Nephron (organoid): ENCODE data around the gene L2HGDH.

Experiments used
- H3K27ac Mint-ChIP-seq, 3 experiments: 2 replicates each; pipeline ENCODE4 v1.8.0; 2020; ENCODE audit warnings: mixed read lengths in 3 of 3, mild to moderate bottlenecking in 2 of 3, moderate library complexity in 1 of 3
- H3K27me3 Mint-ChIP-seq: 2 replicates; pipeline ENCODE4 v1.8.0; 2021; ENCODE audit warnings: low read depth, mild to moderate bottlenecking, moderate library complexity, mixed read lengths
- H3K36me3 Mint-ChIP-seq: 2 replicates; pipeline ENCODE4 v1.8.0; 2020; ENCODE audit warnings: low read depth, mixed read lengths
- H3K4me1 Mint-ChIP-seq: 2 replicates; pipeline ENCODE4 v1.8.0; 2020; ENCODE audit warnings: mixed read lengths
- H3K4me3 Mint-ChIP-seq, 3 experiments: 2 replicates each; pipeline ENCODE4 v1.8.0; 2020; ENCODE audit warnings: mild to moderate bottlenecking in 3 of 3, mixed read lengths in 3 of 3, moderate library complexity in 2 of 3
- H3K9me3 Mint-ChIP-seq: 2 replicates; pipeline ENCODE4 v1.8.0; 2020; ENCODE audit warnings: mixed read lengths
- TF ChIP-seq, protein P1 (sequence below), 3 experiments: fragments of 200-600 bp; sonication (generic); IDR thresholded peaks; one replicate each; pipeline ENCODE4 v1.5.0; 2021; ENCODE audit warnings: antibody characterized with exemption in 3 of 3; ENCODE audit not compliant: unreplicated experiment in 3 of 3

L2HGDH gene

GRCh38 chr14:50242566-50243310 is 69.3 kb downstream of the L2HGDH start:
- H3K9me3 Mint-ChIP-seq, result no peaks in the 10 kb centered on the region
- H3K4me1 Mint-ChIP-seq, result no peaks in the 10 kb centered on the region
- peaks cover 5% of the 10 kb centered on the region for H3K36me3 Mint-ChIP-seq
- no peaks in the 10 kb centered on the region for H3K27me3 Mint-ChIP-seq
- TF ChIP-seq, protein P1, sequence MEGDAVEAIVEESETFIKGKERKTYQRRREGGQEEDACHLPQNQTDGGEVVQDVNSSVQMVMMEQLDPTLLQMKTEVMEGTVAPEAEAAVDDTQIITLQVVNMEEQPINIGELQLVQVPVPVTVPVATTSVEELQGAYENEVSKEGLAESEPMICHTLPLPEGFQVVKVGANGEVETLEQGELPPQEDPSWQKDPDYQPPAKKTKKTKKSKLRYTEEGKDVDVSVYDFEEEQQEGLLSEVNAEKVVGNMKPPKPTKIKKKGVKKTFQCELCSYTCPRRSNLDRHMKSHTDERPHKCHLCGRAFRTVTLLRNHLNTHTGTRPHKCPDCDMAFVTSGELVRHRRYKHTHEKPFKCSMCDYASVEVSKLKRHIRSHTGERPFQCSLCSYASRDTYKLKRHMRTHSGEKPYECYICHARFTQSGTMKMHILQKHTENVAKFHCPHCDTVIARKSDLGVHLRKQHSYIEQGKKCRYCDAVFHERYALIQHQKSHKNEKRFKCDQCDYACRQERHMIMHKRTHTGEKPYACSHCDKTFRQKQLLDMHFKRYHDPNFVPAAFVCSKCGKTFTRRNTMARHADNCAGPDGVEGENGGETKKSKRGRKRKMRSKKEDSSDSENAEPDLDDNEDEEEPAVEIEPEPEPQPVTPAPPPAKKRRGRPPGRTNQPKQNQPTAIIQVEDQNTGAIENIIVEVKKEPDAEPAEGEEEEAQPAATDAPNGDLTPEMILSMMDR (IDR thresholded peaks at IDR 0.05; ENCODE audit: unreplicated experiment in 3 of 3), result no peak
- H3K27ac Mint-ChIP-seq, result no peak overlapping the region
- H3K4me3 Mint-ChIP-seq, result no peak overlapping the region

DNA sequence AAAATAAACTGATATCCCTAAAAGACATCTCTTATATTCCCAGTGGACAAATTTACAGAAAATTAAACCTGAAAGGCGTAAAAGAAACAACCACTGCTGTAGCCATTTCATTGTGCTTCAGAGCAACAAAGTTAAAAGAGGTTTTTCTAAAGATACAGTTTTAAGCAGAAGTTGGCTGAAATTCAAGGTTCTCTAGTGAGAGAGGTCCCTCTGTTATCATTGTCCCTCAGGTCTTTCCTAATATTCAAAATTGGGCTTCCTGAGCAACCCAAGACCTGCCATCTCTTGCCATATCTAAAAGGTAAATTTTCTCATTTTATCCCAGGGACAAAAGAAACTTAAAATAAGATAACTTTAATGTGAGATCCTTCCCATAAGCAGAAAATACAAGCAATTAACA is 69.9 kb downstream of the L2HGDH start:
- TF ChIP-seq, protein P1 (IDR thresholded peaks at IDR 0.05; ENCODE audit: unreplicated experiment in 3 of 3), result no peak
- no peaks in the 10 kb centered on the region for H3K27me3 Mint-ChIP-seq
- H3K4me1 Mint-ChIP-seq, result no peaks in the 10 kb centered on the region
- H3K4me3 Mint-ChIP-seq, result no peak overlapping the region
- no peaks in the 10 kb centered on the region for H3K9me3 Mint-ChIP-seq
- no peak overlapping the region for H3K27ac Mint-ChIP-seq
- H3K36me3 Mint-ChIP-seq, result peaks cover 5% of the 10 kb centered on the region

GRCh38 chr14:50237427-50237826 is 74.6 kb downstream of the L2HGDH start:
- peaks cover 10% of the 10 kb centered on the region for H3K4me1 Mint-ChIP-seq
- TF ChIP-seq, protein P1 (IDR thresholded peaks at IDR 0.05; ENCODE audit: unreplicated experiment in 3 of 3), result no peak
- no peak overlapping the region for H3K4me3 Mint-ChIP-seq
- H3K27ac Mint-ChIP-seq, result no peak overlapping the region
- H3K36me3 Mint-ChIP-seq, result no peaks in the 10 kb centered on the region
- no peaks in the 10 kb centered on the region for H3K27me3 Mint-ChIP-seq
- no peaks in the 10 kb centered on the region for H3K9me3 Mint-ChIP-seq

DNA sequence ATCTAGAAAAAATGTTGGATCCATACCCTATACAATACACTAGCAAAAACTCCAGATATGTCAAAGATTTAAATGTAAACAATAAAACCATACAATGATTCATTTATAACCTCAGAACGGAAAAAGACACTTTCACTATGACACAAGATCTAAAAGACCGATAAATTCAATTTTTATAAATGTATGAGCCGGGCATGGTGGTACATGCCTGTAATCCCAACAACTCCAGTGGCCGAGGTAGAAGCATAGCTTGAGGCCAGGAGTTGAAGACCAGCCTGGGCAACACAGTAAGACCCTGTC is 78.1 kb downstream of the L2HGDH start:
- H3K9me3 Mint-ChIP-seq, result no peaks in the 10 kb centered on the region
- H3K27me3 Mint-ChIP-seq, result no peaks in the 10 kb centered on the region
- H3K4me3 Mint-ChIP-seq, result no peak overlapping the region
- peak overlapping the region in 1 of 3 experiments; percentile 98 for H3K27ac Mint-ChIP-seq
- TF ChIP-seq, protein P1 (IDR thresholded peaks at IDR 0.05; ENCODE audit: unreplicated experiment in 3 of 3), result no peak
- H3K4me1 Mint-ChIP-seq, result peaks cover 32% of the 10 kb centered on the region
- H3K36me3 Mint-ChIP-seq, result peaks cover 4% of the 10 kb centered on the region

- H3K27me3 Mint-ChIP-seq, result no peaks in the 10 kb centered on the region
- TF ChIP-seq, protein P1 (IDR thresholded peaks at IDR 0.05; ENCODE audit: unreplicated experiment in 3 of 3), result no peak
- H3K9me3 Mint-ChIP-seq, result no peaks in the 10 kb centered on the region
- H3K36me3 Mint-ChIP-seq, result peaks cover 10% of the 10 kb centered on the region
- H3K27ac Mint-ChIP-seq, result peak overlapping the region; percentile 98 to 99 (median 99)
- H3K4me1 Mint-ChIP-seq, result peaks cover 37% of the 10 kb centered on the region
- peak overlapping the region; percentile 70 to 90 (median 74) for H3K4me3 Mint-ChIP-seq
Observed at GRCh38 chr14:50233166-50233950, 78.7 kb downstream of the L2HGDH start.
